ENCODE data around the gene IFIH1. TPM values are rescaled to one million over a fixed set of nuclear protein-coding genes. Genes with fewer than 3 reads are reported as not detected.
A peak's percentile ranks its signal among the peaks of the same experiment; 100 is the strongest.

The IFIH1 gene
- total and polyA plus RNA-seq, 10 donors: 13.2 to 53.8 (median 37.8) TPM

DNA sequence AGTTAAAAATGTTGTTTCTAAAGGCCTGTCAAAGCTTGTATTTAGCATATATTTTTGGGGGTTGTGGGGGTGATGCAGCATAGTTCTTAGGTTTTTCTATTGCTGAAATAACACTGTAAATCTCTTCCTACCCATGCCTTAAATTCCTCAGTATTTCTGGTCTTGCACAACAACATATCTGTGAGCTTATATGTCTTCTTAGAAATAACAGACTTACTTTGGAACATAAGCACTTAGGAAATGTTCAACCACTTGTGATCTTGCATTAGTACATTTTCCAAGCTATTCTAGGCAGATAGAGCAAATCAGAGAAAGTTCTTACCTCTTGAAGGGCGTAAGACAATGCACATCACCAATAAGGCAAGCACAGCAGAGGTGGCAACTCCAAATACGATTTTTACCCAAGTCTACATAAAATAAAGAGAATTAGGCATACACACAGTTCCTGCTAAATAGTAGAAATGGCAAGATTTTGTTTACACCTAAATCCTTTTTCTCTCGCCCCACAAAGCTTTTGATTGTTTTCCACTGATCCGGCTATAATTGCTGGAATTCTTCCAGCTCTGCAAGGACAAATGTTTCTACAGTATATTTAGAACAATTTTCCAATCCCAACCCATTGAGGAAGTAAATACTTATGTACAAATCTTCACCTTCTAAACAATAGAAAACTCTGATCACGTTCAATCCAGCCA is 75.8 kb downstream of the IFIH1 start:
- 53 to 71% (median 67%) methylated on average over 5 of the region's 5 CpGs for WGBS, 5 donors
- DNase-seq: no peak
- intact Hi-C loops (cut with DNase I; ENCODE audit: low total_unique reads): no loop called here
- Histone ChIP-seq H3K9me3 (no peaks in the 10 kb centered on the region), H3K4me1 (no peaks in the 10 kb centered on the region), H3K27ac (peak overlapping the region in 2 of 8 donors; percentile 0 to 5), H3K4me3 (peak overlapping the region in 2 of 8 donors; percentile 10 to 17), H3K27me3 (replicated peaks in 1 of 7) (peaks cover 0 to 9% (median 0%) of the 10 kb centered on the region in 7 donors), H3K36me3 (no peaks in the 10 kb centered on the region)
- TF ChIP-seq CTCF (IDR thresholded peaks at IDR 0.05 in 8 of 11, conservative IDR thresholded peaks at IDR 0.05 in 3 of 11): no peak
- TF ChIP-seq POLR2A (IDR thresholded peaks at IDR 0.05): no peak
- TF ChIP-seq POLR2AphosphoS5 (IDR thresholded peaks at IDR 0.05): no peak

GRCh38 chr2:162241571-162241970 is 76.9 kb downstream of the IFIH1 start:
- no peaks in the 10 kb centered on the region for H3K9me3 ChIP-seq
- no peak overlapping the region for H3K27ac ChIP-seq
- no peak overlapping the region for H3K4me3 ChIP-seq
- intact Hi-C loops (cut with DNase I; ENCODE audit: low total_unique reads): no loop called here
- H3K4me1 ChIP-seq: no peaks in the 10 kb centered on the region
- no peak for TF ChIP-seq CTCF (IDR thresholded peaks at IDR 0.05 in 8 of 11, conservative IDR thresholded peaks at IDR 0.05 in 3 of 11)
- TF ChIP-seq POLR2A (IDR thresholded peaks at IDR 0.05): no peak
- peaks cover 0 to 9% (median 0%) of the 10 kb centered on the region in 7 donors for H3K27me3 ChIP-seq (replicated peaks in 1 of 7)
- no peaks in the 10 kb centered on the region for H3K36me3 ChIP-seq
- DNase-seq: no peak
- 87 to 95% (median 88%) methylated on average over 1 of the region's 1 CpG for WGBS, 5 donors

DNA sequence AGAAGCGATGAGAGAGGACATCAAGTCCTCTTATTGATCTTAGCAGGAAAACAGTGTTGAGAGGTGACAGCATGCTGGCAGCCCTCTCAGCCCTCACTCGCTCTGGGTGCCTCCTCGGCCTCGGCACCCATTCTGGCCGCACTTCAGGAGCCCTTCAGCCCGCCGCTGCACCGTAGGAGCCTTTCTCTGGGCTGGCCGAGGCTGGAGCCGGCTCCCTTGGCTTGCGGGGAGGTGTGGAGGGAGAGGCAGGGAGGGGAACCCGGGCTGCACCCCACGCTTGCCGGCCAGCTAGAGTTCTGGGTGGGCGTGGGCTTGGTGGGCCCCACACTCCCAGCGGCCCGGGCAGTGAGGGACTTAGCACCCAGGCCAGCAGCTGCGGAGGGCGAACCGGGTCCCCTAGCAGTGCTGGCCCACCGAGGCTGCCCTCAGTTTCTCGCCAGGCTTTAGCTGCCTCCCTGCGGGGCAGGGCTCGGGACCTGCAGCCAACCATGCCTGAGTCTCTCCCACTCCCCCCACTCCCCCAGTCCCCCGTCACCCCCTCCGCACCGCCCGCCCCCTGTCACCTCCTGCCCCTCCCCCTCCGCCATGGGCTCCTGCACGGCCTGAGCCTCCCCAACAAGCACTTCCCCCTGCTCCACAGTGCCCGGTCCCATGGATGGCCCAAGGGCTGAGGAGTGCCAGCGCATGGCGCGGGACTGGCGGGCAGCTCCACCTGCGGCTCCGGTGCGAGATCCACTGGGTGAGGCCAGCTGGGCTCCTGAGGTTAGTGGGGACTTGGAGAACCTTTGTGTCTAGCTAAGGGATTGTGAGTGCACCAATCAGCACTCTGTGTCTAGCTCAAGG is 83.6 kb downstream of the IFIH1 start:
- Histone ChIP-seq H3K4me3 (no peak overlapping the region), H3K36me3 (no peaks in the 10 kb centered on the region), H3K27me3 (replicated peaks in 1 of 7) (peaks cover 0 to 5% (median 0%) of the 10 kb centered on the region in 7 donors), H3K4me1 (no peaks in the 10 kb centered on the region), H3K27ac (no peak overlapping the region), H3K9me3 (peaks cover 0 to 4% (median 0%) of the 10 kb centered on the region in 8 donors)
- TF ChIP-seq POLR2AphosphoS5 (IDR thresholded peaks at IDR 0.05) (no peak), CTCF (IDR thresholded peaks at IDR 0.05 in 8 of 11, conservative IDR thresholded peaks at IDR 0.05 in 3 of 11) (no peak), POLR2A (IDR thresholded peaks at IDR 0.05) (no peak)
- DNase-seq: no peak
- 95 to 98% (median 97%) methylated on average over 13 to 38 of the region's 38 CpGs for WGBS, 5 donors
- intact Hi-C loops (cut with DNase I; ENCODE audit: low total_unique reads): no loop called here

- WGBS, 5 donors: 44 to 89% (median 58%) methylated on average over 1 of the region's 1 CpG
- no peak for TF ChIP-seq POLR2A (IDR thresholded peaks at IDR 0.05)
- TF ChIP-seq POLR2AphosphoS5 (IDR thresholded peaks at IDR 0.05): no peak
- TF ChIP-seq CTCF (IDR thresholded peaks at IDR 0.05 in 8 of 11, conservative IDR thresholded peaks at IDR 0.05 in 3 of 11): no peak
- H3K27ac ChIP-seq: no peak overlapping the region
- H3K4me1 ChIP-seq: no peaks in the 10 kb centered on the region
- DNase-seq: no peak
- H3K27me3 ChIP-seq (replicated peaks in 1 of 7): peaks cover 0 to 5% (median 0%) of the 10 kb centered on the region in 7 donors
- peaks cover 0 to 4% (median 0%) of the 10 kb centered on the region in 8 donors for H3K9me3 ChIP-seq
- intact Hi-C loops (cut with DNase I; ENCODE audit: low total_unique reads): no loop called here
- no peak overlapping the region for H3K4me3 ChIP-seq
- no peaks in the 10 kb centered on the region for H3K36me3 ChIP-seq
These were observed 85.3 kb downstream of the IFIH1 start for GRCh38 chr2:162233197-162233596.
